NCI-H128 (cell line): ENCODE data around the gene CEP55.

Experiments
- DNase-seq: peaks from one replicate; lab custom pipeline; 2025; ENCODE audit not compliant: unreplicated experiment; lab: John Stamatoyannopoulos, UW

The CEP55 gene

GRCh38 chr10:93559490-93559889 lies 63.1 kb downstream of the CEP55 start:
- DNase-seq, result no peak

DNA sequence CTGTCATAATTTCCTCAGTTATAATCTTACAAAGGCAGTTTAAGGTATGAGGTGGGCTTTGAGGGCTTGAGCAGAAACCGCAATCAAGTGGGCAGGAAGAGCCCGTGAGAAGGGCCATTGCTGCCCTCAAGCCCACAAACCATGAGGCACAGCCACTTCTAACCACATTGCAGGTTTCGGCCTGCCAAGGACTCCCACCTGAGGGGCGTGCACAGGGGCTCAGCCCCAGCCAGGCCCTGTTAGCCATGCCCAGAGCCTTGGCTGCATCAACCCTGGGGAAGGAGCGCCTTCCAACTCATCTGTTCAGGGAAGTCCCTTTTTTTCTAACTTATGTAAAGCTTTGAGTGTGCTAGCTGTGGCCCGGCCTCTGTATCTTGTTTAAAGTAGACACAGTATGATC lies 64.1 kb downstream of the CEP55 start:
- no peak for DNase-seq

GRCh38 chr10:93565446-93565845 lies 69.0 kb downstream of the CEP55 start:
- no peak for DNase-seq

DNA sequence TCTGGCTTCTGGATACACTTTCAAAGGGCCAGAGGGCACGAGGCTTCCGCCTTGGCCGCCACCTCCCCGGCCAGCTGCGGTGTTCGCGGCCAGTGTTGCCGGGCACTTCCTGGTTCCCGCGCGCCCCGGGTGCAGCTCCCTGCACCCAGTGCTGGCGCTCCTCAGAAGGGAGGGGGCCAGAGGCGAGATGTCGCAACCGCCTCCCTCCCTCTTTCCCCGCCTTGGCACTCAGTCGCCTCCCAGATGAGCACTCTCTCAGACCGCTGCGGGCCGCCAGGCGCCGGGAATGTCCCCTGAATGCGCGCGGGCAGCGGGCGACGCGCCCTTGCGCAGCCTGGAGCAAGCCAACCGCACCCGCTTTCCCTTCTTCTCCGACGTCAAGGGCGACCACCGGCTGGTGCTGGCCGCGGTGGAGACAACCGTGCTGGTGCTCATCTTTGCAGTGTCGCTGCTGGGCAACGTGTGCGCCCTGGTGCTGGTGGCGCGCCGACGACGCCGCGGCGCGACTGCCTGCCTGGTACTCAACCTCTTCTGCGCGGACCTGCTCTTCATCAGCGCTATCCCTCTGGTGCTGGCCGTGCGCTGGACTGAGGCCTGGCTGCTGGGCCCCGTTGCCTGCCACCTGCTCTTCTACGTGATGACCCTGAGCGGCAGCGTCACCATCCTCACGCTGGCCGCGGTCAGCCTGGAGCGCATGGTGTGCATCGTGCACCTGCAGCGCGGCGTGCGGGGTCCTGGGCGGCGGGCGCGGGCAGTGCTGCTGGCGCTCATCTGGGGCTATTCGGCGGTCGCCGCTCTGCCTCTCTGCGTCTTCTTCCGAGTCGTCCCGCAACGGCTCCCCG lies 70.2 kb downstream of the CEP55 start, which contains the start of gene FFAR4:
Gene FFAR4, plus strand, starts transcription at position 231 of the 842 bp plus-strand sequence. Its CDS starts 56 bp downstream, at position 287.
- no peak for DNase-seq

DNA sequence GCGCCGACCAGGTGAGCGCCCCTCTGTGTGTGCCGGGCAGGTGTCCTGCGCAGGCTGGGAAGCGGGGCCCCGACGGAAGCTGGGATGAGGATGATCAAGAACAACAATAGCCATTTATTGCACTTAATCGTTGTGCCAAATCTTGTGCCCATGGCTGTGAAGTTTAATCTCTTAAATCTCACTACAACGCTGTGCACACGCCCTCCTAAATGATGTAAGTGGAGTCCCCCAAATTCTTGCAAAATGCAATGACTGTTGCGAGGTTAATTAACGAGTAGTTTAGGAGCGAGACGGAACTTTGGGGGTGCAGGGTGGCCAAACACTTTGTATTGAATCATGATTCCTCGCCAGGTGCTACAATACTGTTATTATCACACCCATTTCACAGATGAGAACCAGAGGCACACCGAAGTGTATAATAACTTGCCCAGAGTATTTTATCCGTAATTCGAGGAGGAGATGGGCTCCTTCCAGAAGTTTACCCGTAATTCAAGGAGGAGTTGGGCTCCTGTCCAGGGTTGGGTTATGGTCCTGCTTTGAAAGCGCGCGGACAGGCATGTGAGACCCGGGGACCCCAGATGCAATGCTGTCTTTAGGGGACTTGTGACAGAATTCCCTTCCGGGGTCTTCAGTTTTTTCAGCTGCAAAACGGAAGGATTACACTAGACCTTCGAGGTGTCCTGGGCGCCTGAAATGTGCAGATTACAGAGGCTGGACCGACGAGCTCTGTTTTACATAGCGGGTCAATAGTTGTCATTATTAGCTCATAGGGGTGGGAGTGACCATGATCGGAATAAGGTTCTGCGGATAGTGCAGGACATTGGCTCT lies 71.1 kb downstream of the CEP55 start:
- DNase-seq, result no peak

GRCh38 chr10:93568105-93568390 lies 71.6 kb downstream of the CEP55 start:
- DNase-seq, result no peak

GRCh38 chr10:93570383-93570782 lies 74.0 kb downstream of the CEP55 start:
- DNase-seq, result no peak

DNA sequence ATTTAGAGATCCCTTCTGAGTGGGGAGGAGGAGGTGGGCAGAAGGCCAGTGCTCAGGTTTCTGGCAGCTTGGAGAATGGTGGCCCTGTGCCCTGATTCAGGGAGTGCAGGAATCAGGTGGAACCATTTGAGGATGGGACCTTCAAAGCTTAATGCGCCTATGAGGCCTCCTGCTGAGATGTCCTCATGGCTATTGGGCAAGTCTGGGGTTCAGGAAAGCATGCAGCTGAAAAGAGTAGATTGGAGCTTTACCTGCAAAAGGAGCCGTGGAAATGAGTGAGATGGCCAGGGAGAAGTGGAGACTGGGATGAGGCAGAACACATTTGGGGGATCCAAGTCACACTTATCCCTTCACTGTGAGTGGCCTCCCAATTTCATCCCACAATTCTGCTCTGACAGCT lies 76.2 kb downstream of the CEP55 start:
- DNase-seq, result no peak

DNA sequence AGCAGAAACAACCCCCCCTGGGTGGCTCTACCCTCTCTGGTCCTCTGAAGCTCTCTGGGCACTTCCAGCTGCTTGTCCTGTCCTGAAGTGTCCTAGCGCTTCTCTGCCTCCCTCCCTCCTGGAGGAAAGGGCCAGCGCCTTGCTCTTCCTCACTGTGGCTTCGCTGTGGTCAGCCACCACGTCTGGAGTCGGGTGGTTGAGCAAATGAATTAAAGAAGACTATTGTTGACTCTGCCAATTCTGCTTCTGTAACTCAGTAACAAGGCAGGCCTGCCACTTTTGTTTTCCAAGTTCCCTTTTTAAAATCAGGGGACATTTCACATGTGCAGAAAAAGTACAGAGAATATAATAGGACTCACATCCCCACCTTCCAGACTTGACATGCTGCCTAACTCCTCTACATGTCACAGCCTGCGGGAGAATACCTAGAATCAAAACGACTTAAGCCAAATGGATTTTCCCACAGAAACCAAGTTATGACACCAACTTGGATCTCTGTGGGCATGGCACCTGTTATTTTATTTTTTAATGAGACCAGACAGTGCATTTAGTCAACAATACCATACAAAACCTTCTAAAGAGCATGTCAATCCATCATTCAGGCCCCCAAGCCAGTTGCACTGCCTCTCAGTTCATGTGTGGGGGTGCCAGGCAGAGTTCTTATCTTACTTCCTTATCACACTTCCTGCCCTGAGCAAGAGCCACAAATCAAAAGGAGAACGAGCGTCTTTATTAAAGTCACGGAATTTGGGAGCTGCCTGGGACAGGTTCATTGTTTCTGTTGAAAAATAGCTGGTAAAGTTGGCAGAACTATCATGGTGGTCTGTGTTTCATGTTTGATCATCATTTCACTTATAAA lies 76.9 kb downstream of the CEP55 start:
- DNase-seq, result no peak

DNA sequence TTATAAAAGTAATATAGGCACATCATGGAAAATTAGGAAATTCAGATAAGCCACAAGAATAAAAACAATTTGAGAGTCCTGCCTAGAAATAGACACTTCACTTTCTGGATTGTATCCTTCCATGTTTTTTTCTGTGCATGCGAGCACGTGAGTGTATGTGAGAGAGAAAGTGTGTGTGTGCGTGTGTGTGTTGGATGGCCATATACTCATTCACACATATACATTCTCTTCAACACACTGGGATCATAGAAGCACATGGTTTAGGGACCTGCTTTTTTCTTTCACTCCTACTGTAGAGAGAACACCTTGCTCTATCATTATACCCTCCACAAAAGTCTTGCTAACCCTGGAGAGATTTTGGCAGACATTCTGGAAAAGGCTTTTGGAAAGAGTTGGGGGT lies 77.5 kb downstream of the CEP55 start:
- DNase-seq, result no peak

DNA sequence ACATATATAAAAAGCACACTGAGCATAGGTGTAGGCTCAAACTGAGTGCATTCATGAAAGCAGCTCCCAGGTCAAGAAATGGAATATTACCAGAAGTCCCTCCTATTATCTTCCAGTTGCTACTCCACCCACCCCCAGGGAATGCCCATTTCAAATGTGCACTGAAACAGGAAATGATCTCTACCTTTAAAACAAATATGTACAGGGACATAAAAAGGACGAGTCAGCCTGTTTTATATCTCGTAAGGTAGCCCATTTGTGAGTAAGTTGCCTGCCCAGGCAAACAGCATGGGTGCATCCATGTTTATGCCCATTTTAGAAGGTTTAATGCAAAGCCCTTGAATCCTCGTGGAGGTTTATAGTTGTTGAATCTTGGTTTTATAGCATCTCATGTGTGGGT lies 80.5 kb downstream of the CEP55 start:
- DNase-seq, result no peak

GRCh38 chr10:93577565-93577964 lies 81.2 kb downstream of the CEP55 start:
- no peak for DNase-seq
